Activated naive CD4-positive, alpha-beta T cell treated with anti-CD3 and anti-CD28 coated beads, Interleukin-2, amount 50 U/mL, for 72 hours (primary cell): ENCODE measurements around the gene RAB23. TPM values are rescaled to one million over a fixed set of nuclear protein-coding genes. Genes with fewer than 3 reads are reported as not detected.

Source experiments
- total RNA-seq, 2 donors: library from RNA; stranded (reverse); gene quantifications; one replicate each; pipeline ENCODE4 v1.2.3, GENCODE V29; 2022

Gene RAB23
- total RNA-seq, 2 donors from 2014 or later, result 2.0 to 2.2 TPM

Other genes starting within 250 kb of the RAB23 start
- 10 to 100 TPM in 1 of 2 donors, 1 to 10 TPM in 1; 8.5 to 21.3 TPM for gene KIAA1586, start 175.6 kb downstream of the RAB23 start, total RNA-seq
- 10 to 100 TPM; 50.8 to 64.7 TPM for gene ZNF451, start 132.1 kb downstream of the RAB23 start, total RNA-seq
- gene BAG2, start 50.0 kb downstream of the RAB23 start, total RNA-seq, result 1 to 10 TPM; 7.1 to 7.9 TPM
- gene PRIM2, start 95.3 kb upstream of the RAB23 start, total RNA-seq, result 10 to 100 TPM; 45.5 to 67.6 TPM